H1 (cell line): Measurements from ENCODE around the gene PRKN. TPM values are rescaled to one million over a fixed set of nuclear protein-coding genes. Genes with fewer than 3 reads are reported as not detected.

ENCODE experiments used
- BRCA1 ChIP-seq: IDR thresholded peaks from 2 replicates; pipeline ENCODE4 v1.6.1; 2012; ENCODE audit warnings: low read depth, low read length, improper control_type of control experiment
- EGR1 ChIP-seq: IDR thresholded peaks from 2 replicates; pipeline ENCODE4 v1.6.1; 2011; ENCODE audit warnings: low read depth, low read length, borderline replicate concordance
- POLR2AphosphoS5 ChIP-seq: IDR thresholded peaks from 2 replicates; pipeline ENCODE4 v1.6.1; 2011; ENCODE audit warnings: low read depth, low read length
- RFX5 ChIP-seq: IDR thresholded peaks from 2 replicates; pipeline ENCODE4 v1.6.1; 2011; ENCODE audit warnings: low read depth, low read length, improper control_type of control experiment, borderline replicate concordance
- polyA plus RNA-seq, 7 experiments: library from polyadenylated mRNA; depleted of rRNA in 3 of 7; stranded (reverse) in 5 of 7; unstranded in 2 of 7; fragments of >200 nt in 5 of 7; fragments of 200-250 nt in 2 of 7; gene quantifications; 1 replicate in 5 of 7; 2 replicates in 1 of 7; 4 replicates in 1 of 7; pipeline versions ENCODE4 v1.2.1 to v1.2.3, GENCODE V29; 2011 to 2013; ENCODE audit warnings: missing spikeins in 2 of 7, mixed read lengths in 2 of 7
- total RNA-seq: library from RNA; stranded (reverse); fragmentation: NEBNext Ultra II Directional; extraction: Animal tissue kit (Norgen Biotek cat#: 25700); gene quantifications from 2 replicates; pipeline ENCODE4 v1.2.1, GENCODE V29; 2021
- TF ChIP-seq, protein P1 (sequence below): fragments of 300-600 bp; sonication (generic); IDR thresholded peaks from 2 replicates; pipeline ENCODE4 v1.7.1; 2012; ENCODE audit warnings: low read length, moderate library complexity, mild to moderate bottlenecking, inconsistent platforms; ENCODE audit not compliant: insufficient replicate concordance
- TF ChIP-seq, protein P2 (sequence below): IDR thresholded peaks from 2 replicates; pipeline ENCODE4 v1.6.1; 2011; ENCODE audit warnings: low read length, improper control_type of control experiment
- TF ChIP-seq, protein P3 (sequence below): IDR thresholded peaks from 2 replicates; pipeline ENCODE4 v1.6.1; 2012; ENCODE audit warnings: inconsistent platforms

Gene PRKN
- total and polyA plus RNA-seq, 2 of the 8 experiments (the other 6 are each of a cell fraction or from before 2014, with no cell fraction given), result 0.13 to 0.29 TPM

DNA sequence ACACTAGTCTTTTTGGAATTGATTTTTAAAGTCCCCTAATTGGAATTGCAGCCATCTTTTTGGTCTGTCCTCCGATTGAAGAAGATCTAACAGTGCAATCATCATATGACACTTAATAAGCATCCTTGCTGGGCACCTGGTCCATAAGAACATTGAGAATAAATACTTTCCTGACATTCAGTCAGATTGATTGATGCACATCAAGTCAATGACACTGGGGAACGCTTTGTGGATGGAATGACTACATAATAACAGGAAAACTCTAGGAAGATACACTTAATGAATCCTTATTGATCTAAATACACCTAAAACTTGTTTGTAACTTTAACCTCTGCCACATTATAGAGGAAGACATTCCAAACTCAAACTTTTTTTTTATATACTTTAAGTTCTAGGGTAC, 255.7 kb downstream of the PRKN start (continued):
- TF ChIP-seq, protein P1, sequence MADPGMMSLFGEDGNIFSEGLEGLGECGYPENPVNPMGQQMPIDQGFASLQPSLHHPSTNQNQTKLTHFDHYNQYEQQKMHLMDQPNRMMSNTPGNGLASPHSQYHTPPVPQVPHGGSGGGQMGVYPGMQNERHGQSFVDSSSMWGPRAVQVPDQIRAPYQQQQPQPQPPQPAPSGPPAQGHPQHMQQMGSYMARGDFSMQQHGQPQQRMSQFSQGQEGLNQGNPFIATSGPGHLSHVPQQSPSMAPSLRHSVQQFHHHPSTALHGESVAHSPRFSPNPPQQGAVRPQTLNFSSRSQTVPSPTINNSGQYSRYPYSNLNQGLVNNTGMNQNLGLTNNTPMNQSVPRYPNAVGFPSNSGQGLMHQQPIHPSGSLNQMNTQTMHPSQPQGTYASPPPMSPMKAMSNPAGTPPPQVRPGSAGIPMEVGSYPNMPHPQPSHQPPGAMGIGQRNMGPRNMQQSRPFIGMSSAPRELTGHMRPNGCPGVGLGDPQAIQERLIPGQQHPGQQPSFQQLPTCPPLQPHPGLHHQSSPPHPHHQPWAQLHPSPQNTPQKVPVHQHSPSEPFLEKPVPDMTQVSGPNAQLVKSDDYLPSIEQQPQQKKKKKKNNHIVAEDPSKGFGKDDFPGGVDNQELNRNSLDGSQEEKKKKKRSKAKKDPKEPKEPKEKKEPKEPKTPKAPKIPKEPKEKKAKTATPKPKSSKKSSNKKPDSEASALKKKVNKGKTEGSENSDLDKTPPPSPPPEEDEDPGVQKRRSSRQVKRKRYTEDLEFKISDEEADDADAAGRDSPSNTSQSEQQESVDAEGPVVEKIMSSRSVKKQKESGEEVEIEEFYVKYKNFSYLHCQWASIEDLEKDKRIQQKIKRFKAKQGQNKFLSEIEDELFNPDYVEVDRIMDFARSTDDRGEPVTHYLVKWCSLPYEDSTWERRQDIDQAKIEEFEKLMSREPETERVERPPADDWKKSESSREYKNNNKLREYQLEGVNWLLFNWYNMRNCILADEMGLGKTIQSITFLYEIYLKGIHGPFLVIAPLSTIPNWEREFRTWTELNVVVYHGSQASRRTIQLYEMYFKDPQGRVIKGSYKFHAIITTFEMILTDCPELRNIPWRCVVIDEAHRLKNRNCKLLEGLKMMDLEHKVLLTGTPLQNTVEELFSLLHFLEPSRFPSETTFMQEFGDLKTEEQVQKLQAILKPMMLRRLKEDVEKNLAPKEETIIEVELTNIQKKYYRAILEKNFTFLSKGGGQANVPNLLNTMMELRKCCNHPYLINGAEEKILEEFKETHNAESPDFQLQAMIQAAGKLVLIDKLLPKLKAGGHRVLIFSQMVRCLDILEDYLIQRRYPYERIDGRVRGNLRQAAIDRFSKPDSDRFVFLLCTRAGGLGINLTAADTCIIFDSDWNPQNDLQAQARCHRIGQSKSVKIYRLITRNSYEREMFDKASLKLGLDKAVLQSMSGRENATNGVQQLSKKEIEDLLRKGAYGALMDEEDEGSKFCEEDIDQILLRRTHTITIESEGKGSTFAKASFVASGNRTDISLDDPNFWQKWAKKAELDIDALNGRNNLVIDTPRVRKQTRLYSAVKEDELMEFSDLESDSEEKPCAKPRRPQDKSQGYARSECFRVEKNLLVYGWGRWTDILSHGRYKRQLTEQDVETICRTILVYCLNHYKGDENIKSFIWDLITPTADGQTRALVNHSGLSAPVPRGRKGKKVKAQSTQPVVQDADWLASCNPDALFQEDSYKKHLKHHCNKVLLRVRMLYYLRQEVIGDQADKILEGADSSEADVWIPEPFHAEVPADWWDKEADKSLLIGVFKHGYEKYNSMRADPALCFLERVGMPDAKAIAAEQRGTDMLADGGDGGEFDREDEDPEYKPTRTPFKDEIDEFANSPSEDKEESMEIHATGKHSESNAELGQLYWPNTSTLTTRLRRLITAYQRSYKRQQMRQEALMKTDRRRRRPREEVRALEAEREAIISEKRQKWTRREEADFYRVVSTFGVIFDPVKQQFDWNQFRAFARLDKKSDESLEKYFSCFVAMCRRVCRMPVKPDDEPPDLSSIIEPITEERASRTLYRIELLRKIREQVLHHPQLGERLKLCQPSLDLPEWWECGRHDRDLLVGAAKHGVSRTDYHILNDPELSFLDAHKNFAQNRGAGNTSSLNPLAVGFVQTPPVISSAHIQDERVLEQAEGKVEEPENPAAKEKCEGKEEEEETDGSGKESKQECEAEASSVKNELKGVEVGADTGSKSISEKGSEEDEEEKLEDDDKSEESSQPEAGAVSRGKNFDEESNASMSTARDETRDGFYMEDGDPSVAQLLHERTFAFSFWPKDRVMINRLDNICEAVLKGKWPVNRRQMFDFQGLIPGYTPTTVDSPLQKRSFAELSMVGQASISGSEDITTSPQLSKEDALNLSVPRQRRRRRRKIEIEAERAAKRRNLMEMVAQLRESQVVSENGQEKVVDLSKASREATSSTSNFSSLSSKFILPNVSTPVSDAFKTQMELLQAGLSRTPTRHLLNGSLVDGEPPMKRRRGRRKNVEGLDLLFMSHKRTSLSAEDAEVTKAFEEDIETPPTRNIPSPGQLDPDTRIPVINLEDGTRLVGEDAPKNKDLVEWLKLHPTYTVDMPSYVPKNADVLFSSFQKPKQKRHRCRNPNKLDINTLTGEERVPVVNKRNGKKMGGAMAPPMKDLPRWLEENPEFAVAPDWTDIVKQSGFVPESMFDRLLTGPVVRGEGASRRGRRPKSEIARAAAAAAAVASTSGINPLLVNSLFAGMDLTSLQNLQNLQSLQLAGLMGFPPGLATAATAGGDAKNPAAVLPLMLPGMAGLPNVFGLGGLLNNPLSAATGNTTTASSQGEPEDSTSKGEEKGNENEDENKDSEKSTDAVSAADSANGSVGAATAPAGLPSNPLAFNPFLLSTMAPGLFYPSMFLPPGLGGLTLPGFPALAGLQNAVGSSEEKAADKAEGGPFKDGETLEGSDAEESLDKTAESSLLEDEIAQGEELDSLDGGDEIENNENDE, result no peak
- TF ChIP-seq BRCA1, result no peak
- TF ChIP-seq, protein P2, sequence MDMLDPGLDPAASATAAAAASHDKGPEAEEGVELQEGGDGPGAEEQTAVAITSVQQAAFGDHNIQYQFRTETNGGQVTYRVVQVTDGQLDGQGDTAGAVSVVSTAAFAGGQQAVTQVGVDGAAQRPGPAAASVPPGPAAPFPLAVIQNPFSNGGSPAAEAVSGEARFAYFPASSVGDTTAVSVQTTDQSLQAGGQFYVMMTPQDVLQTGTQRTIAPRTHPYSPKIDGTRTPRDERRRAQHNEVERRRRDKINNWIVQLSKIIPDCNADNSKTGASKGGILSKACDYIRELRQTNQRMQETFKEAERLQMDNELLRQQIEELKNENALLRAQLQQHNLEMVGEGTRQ, result no peak
- TF ChIP-seq POLR2AphosphoS5, result no peak
- no peak for TF ChIP-seq EGR1
- no peak for TF ChIP-seq RFX5
- TF ChIP-seq, protein P3, sequence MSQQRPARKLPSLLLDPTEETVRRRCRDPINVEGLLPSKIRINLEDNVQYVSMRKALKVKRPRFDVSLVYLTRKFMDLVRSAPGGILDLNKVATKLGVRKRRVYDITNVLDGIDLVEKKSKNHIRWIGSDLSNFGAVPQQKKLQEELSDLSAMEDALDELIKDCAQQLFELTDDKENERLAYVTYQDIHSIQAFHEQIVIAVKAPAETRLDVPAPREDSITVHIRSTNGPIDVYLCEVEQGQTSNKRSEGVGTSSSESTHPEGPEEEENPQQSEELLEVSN, result no peak
